ENCODE measurements around the gene BACE1-AS. TPM values are rescaled to one million over a fixed set of nuclear protein-coding genes. Genes with fewer than 3 reads are reported as not detected.
"Not testable (repeated sequence)": the region's sequence is repeated elsewhere in the genome, so short reads cannot be mapped to it uniquely, and the experiment has no call there.

The BACE1-AS gene
- total RNA-seq, 1 donor from 2014 or later = 9.8 TPM

DNA sequence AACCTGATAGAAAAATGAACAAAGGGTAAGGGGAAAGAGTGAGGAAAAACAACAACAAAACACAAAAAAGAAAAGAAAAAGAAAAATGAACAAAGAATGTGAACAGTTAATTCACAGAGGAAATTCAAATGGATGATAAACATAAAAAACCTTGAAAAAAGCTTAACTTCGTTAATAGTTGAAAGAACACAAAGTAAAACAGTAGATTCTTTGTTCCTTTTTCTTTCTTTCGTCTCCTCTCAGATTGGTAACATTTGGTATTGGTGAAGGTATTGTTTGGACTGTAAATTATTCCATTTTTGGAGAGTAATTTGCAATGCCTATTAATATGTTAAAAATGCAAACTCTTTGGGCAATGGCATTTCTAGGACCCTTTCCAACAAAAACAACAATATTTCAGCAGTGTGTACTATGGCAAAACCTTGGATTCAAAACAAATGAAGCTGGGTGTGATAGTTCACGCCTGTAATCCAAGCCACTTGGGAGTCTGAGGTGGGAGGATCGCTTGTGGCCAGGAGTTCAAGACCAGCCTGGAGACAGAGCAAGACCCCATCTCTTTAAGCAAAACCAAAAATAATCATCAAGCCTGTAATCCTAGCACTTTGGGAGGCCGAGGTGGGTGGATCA lies 28.2 kb downstream of the BACE1-AS start:
- DNase-seq (ENCODE audit: low spot score) = no peak

GRCh38 chr11:117327255-117327566 lies 36.1 kb downstream of the BACE1-AS start:
- DNase-seq (ENCODE audit: low spot score) = not testable (repeated sequence)

- DNase-seq (ENCODE audit: low spot score) = peak; percentile 96
Measured at GRCh38 chr11:117327567-117328374, 36.6 kb downstream of the BACE1-AS start, which contains the start of gene CEP164. Gene CEP164, plus strand, starts transcription at chr11:117327854. Its CDS starts 10,733 bp downstream, at chr11:117338587.

- DNase-seq (ENCODE audit: low spot score) = peak; percentile 47
Measured at GRCh38 chr11:117328375-117329010, 37.3 kb downstream of the BACE1-AS start.

DNA sequence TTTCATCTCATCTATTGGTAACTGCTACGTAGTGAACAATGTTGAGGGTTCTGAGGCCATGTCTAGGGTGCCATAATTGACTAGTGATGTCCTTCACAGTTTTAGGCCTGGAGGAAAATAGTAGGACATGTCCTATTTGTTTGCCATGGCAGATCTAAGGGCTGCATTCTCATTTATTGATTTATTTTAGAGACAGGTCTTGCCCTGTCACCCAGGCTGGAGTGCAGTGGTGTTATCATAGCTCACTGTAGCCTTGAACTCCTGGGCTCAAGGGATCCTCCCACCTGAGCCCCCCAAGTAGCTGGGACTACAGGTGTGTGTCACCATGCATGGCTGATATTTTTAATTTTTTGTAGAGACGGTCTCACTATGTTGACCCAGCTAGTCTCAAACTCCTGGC lies 41.7 kb downstream of the BACE1-AS start:
- DNase-seq (ENCODE audit: low spot score) = no peak

DNA sequence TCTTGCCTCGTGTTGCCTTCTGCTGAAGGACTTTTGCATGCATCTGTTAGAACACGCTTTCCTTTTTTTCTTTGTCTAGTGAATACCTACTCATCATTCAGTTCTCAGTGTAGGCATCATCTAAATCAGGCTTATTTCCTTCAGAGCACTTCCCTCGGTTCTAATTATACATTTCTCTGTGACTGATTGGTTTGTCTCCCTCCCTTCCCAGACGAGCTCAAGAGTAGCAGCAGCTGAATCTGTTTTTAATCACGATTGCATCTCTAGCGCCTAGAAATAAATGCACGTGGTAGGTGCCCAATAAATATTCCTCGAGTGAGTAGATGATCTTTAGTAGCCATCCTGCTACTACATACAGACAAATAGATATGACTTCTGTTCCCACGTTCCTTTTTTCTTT lies 42.8 kb downstream of the BACE1-AS start:
- no peak for DNase-seq (ENCODE audit: low spot score)

GRCh38 chr11:117334896-117335295 lies 43.8 kb downstream of the BACE1-AS start:
- DNase-seq (ENCODE audit: low spot score) = no peak

DNA sequence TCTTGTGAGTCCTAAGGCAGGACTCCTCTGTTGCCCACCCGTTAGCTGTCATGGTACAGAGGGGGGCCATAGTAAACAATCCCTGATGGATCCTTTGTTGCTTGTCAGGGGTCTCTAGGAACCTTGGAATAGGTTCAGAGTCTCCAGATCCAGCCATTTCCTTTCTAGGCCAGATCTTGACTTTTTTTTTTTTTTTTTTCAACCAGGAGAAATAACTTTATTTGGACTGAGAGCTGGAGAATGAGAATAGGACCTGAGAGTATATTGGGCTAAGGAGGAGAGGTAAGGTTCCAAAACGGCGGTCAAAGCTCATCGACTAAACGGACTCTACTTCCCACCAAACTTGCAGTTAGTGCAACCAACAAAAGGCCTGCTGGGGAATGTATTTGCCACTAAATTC lies 44.3 kb downstream of the BACE1-AS start:
- no peak for DNase-seq (ENCODE audit: low spot score)

GRCh38 chr11:117337076-117337475 lies 45.9 kb downstream of the BACE1-AS start:
- DNase-seq (ENCODE audit: low spot score) = no peak

Other genes with a start within 250 kb of the BACE1-AS start
- gene SIK3, start 192.9 kb upstream of the BACE1-AS start, total RNA-seq = 56.5 TPM
- gene PAFAH1B2, start 147.1 kb upstream of the BACE1-AS start, total RNA-seq = 77.2 TPM
- 36.5 TPM for gene SIDT2, start 112.6 kb upstream of the BACE1-AS start, total RNA-seq
- 1,521 TPM for gene TAGLN, start 92.0 kb upstream of the BACE1-AS start, total RNA-seq
- gene PCSK7, start 59.3 kb upstream of the BACE1-AS start, total RNA-seq = 99.6 TPM
- gene RNF214, start 58.7 kb upstream of the BACE1-AS start, total RNA-seq = 32.1 TPM
- gene BACE1, start 24.9 kb downstream of the BACE1-AS start, total RNA-seq = 28.2 TPM
- gene CEP164, start 36.5 kb downstream of the BACE1-AS start, total RNA-seq = 49.3 TPM